Adrenal gland (tissue), 12 donors: ENCODE data around the gene PHF21A. TPM values are rescaled to one million over a fixed set of nuclear protein-coding genes. Genes with fewer than 3 reads are reported as not detected.

Source experiments
- DNase-seq, 7 donors: peaks; one replicate each; pipeline ENCODE4 v3.0.0-alpha.2; 2019 to 2020
- H3K27ac ChIP-seq, 5 donors: fragments of 200-600 bp; sonication (generic) in 4 of 5; 1 replicate in 3 of 5; 2 replicates in 2 of 5; pipeline versions ENCODE4 v1.5.1 to v1.8.0; 2016 to 2020; ENCODE audit warnings: mild to moderate bottlenecking in 1 of 5
- H3K27me3 ChIP-seq: fragments of 200-600 bp; 2 replicates; pipeline ENCODE4 v1.8.0; 2021
- H3K36me3 ChIP-seq, 2 donors: fragments of 200-600 bp; replicated peaks in 1 of 2; 1 replicate in 1 of 2; 2 replicates in 1 of 2; pipeline versions ENCODE4 v1.5.1 to v1.8.0; 2018 to 2022
- H3K4me1 ChIP-seq, 2 donors: fragments of 200-600 bp; replicated peaks in 1 of 2; 1 replicate in 1 of 2; 2 replicates in 1 of 2; pipeline versions ENCODE4 v1.5.1 to v1.8.0; 2018 to 2021
- H3K4me3 ChIP-seq, 4 donors: fragments of 200-600 bp; sonication (generic) in 3 of 4; one replicate each; pipeline ENCODE4 v1.5.1; 2016 to 2018
- H3K9me3 ChIP-seq, 3 donors: fragments of 200-600 bp; sonication (generic) in 1 of 3; replicated peaks in 1 of 3; 1 replicate in 2 of 3; 2 replicates in 1 of 3; pipeline versions ENCODE4 v1.5.1 to v1.8.0; 2016 to 2021
- POLR2A ChIP-seq, 2 donors: fragments of 450-650 bp; IDR thresholded peaks; one replicate each; pipeline ENCODE4 v1.6.1; 2017; ENCODE audit warnings: antibody characterized with exemption in 2 of 2, mild to moderate bottlenecking in 2 of 2, moderate library complexity in 1 of 2
- WGBS, 4 donors: extraction: QIAGEN DNeasy Blood & Tissue Kit in 2 of 4; methylation state at CpG; one replicate each; pipeline versions ENCODE4 v1.1.5 to v1.1.7; 2013 to 2017; 5-methylcytosine and 5-hydroxymethylcytosine counted together
- intact Hi-C, 2 donors: fragments of 100-400 bp; cut with DNase I; formaldehyde crosslinking; loops; one replicate each; pipeline versions ENCODE4 v1.14.1 to v1.15.0; 2022 to 2023
- polyA plus RNA-seq, 3 donors: library from polyadenylated mRNA; stranded (reverse); fragments of 200-250 nt in 2 of 3; fragments of 350-450 nt in 1 of 3; fragmentation: Illumina TruSeq in 1 of 3; extraction: RNeasy Lipid Tissue Mini Kit (QIAGEN cat#74804) in 1 of 3; gene quantifications; one replicate each; pipeline ENCODE4 v1.2.3, GENCODE V29; 2013 to 2014
- total RNA-seq, 9 donors: library from RNA; depleted of rRNA in 4 of 9; stranded (reverse); fragments of >200 nt in 4 of 9; fragments of 120-200 nt in 1 of 9; fragmentation: NEBNext Ultra II Directional in 1 of 9; extraction: Animal tissue kit (Norgen Biotek cat#: 25700) in 1 of 9; gene quantifications; one replicate each; pipeline versions ENCODE4 v1.1.0 to v1.2.4, GENCODE V29; 2013 to 2023
- TF ChIP-seq, protein P1 (sequence below), 6 experiments: fragments of 450-650 bp in 4 of 6; fragments of 200-600 bp in 2 of 6; sonication (generic) in 1 of 6; IDR thresholded peaks; 1 replicate in 5 of 6; 2 replicates in 1 of 6; pipeline versions ENCODE4 v1.5.1 to v1.8.0; 2016 to 2021; ENCODE audit warnings: antibody characterized with exemption in 6 of 6, mild to moderate bottlenecking in 2 of 6, moderate library complexity in 1 of 6
- donor health status: healthy with polysubstance abuse.
- donor health status: Bipolar disorder and iron deficiency.
- donor health status: DM: yes; HTN: yes; CAD: no.
- donor health status: DM: no; HTN: no; CAD: no.
- donor health status: DM: no; HTN: no; CAD: no.
- donor health status: DM: yes; HTN: yes; CAD: no.

PHF21A gene
- total and polyA plus RNA-seq, 12 donors, result 28.4 to 85.1 (median 40.0) TPM

DNA sequence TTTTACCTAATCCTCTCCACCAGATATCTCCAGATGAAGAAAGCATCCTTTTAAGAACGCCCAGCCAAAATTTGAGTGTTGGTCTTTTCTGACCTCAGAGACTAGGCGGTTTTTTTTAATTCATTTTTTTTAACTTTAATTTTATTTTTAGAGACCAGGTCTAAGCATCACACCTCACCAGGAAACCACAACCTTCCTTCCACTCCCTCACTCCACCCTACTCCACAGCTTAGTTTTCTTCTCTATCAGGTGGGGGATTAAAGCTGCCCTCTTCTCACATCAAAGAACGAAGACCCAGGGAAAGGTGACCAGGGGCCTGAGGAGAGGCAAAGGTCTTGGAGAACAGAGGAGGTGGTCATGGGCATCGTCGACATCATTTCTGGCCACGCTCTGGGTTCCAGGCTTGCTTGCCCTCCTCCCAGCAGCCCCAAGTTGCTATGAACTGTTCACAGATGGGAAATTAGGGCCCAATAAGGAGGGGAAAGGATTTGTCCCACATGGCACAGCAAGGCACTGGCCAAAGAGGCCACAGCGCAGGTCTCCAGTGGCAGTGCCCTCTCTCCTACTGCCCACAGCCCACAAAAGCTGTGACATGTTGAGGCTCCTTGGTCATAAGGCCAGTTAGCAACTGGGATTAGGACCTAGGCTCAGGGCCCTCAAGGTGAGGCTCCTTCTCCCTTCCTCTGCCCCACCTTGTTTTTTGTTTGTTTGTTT lies 202.1 kb downstream of the PHF21A start:
- peaks cover 0 to 20% of the 10 kb centered on the region in 2 donors for H3K36me3 ChIP-seq

DNA sequence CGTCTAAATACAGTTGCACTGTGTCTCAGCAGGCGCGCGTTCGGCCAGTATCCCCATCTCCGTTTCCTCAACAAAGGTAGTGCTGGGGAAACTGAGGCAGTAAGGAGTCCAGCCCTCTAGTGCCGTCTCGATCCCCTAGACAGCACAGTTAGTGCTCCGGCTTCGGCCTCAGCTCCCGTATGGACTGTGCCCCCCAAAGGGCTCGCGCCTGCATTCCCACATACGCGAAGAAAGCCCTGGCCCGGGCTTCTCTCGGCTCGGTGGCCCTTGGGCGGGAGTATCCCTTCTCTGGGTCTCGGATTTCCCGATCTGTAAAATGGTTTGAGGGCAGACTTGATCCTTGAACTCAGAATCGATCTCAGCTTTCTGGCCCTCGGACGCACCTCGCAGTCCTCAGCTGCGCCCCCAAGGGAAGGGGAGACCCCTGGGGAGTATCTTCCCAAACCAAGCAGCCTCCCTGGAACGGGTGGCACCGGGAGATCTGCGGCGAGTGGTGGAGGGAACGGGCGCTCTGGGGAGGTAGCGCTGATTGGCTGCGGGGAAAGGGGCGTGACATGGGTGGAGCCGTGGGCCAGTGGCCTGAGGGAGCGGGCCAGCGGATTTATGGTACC lies 202.8 kb downstream of the PHF21A start:
- intact Hi-C loops, result loop anchor here in 1 of 2 donors (10.0 kb wide), 1 partner anchor 54 kb away; no protein-coding TSS in a partner anchor
- Histone ChIP-seq H3K4me3 (peak overlapping the region; percentile 3 to 92 (median 67)), H3K9me3 (no peaks in the 10 kb centered on the region), H3K4me1 (peaks cover 6 to 38% of the 10 kb centered on the region in 2 donors), H3K36me3 (peaks cover 0 to 27% of the 10 kb centered on the region in 2 donors), H3K27me3 (no peaks in the 10 kb centered on the region), H3K27ac (peak overlapping the region; percentile 4 to 95 (median 77))
- DNase-seq, result peak; percentile 80 to 91 (median 86)
- TF ChIP-seq, protein P1, sequence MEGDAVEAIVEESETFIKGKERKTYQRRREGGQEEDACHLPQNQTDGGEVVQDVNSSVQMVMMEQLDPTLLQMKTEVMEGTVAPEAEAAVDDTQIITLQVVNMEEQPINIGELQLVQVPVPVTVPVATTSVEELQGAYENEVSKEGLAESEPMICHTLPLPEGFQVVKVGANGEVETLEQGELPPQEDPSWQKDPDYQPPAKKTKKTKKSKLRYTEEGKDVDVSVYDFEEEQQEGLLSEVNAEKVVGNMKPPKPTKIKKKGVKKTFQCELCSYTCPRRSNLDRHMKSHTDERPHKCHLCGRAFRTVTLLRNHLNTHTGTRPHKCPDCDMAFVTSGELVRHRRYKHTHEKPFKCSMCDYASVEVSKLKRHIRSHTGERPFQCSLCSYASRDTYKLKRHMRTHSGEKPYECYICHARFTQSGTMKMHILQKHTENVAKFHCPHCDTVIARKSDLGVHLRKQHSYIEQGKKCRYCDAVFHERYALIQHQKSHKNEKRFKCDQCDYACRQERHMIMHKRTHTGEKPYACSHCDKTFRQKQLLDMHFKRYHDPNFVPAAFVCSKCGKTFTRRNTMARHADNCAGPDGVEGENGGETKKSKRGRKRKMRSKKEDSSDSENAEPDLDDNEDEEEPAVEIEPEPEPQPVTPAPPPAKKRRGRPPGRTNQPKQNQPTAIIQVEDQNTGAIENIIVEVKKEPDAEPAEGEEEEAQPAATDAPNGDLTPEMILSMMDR (IDR thresholded peaks at IDR 0.05), result no peak
- peak in 1 of 2 donors; percentile 14 for TF ChIP-seq POLR2A (IDR thresholded peaks at IDR 0.05)
- WGBS, 4 donors, result 0 to 1% (median 0%) methylated on average over 11 to 38 of the region's 38 CpGs

More for the DNA sequence above, 202.1 kb downstream of the PHF21A start:
- WGBS, 4 donors, result 54 to 63% (median 60%) methylated on average over 7 of the region's 7 CpGs
- H3K9me3 ChIP-seq, result no peaks in the 10 kb centered on the region
- peaks cover 6 to 38% of the 10 kb centered on the region in 2 donors for H3K4me1 ChIP-seq
- peak overlapping the region in 1 of 4 donors; percentile 92 for H3K4me3 ChIP-seq
- peak in 1 of 7 donors; percentile 9 for DNase-seq
- TF ChIP-seq, protein P1 (IDR thresholded peaks at IDR 0.05), result no peak
- TF ChIP-seq POLR2A (IDR thresholded peaks at IDR 0.05), result no peak
- H3K27ac ChIP-seq, result peak overlapping the region in 2 of 5 donors; percentile 77 to 85
- intact Hi-C loops, result loop anchor here in 1 of 2 donors (10.0 kb wide), 1 partner anchor 54 kb away; no protein-coding TSS in a partner anchor
- H3K27me3 ChIP-seq, result no peaks in the 10 kb centered on the region

DNA sequence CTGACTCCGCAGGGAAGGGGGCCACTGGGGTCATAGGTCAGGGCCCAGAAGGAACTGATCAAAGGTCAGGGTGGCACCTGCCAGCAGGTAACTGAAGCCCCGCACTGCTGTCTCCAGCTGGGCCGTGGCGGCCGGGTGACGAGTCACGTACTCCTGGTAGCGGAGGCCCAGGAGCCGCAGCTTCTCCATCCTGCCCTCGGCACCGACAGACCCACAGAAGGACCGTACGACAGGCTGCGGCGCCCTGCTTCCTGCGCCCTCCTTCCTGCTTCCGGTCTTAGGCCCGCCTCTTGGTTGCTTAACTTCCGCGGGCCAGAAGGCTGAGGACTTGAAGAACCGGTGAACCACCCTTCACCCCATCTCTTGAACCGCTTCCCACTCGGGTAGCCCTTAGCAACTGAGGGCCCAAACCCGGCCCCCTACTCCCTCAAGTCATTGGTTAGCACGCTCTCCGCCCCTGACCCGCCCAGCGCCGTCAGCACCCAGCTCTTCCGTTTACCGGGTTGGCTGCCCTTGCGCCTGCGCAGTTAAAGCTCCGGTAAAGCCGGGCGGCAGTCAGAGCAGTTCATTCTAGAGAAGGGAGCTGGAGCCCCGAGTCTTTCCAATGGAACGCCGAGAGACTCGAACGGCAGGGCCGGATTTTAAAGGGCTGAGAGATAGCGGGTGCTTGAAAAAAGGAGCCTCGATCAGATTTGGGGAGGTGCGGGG lies 203.5 kb downstream of the PHF21A start, which contains the start of gene PEX16:
TSS of gene PEX16 (minus strand) at position 255 of the 708 bp plus-strand sequence. CDS start at position 189, 66 bp downstream.
- no peaks in the 10 kb centered on the region for H3K27me3 ChIP-seq
- H3K4me1 ChIP-seq, result peaks cover 6 to 32% of the 10 kb centered on the region in 2 donors
- peak within 1 kb of the TSS; percentile 4 to 95 (median 77) for H3K27ac ChIP-seq
- intact Hi-C loops, result loop anchor here in 1 of 2 donors (10.0 kb wide), 1 partner anchor 53 kb away; no protein-coding TSS in a partner anchor
- H3K36me3 ChIP-seq, result peaks cover 0 to 34% of the 10 kb centered on the region in 2 donors
- peak; percentile 54 to 68 for TF ChIP-seq POLR2A (IDR thresholded peaks at IDR 0.05)
- TF ChIP-seq, protein P1 (IDR thresholded peaks at IDR 0.05), result no peak
- no peaks in the 10 kb centered on the region for H3K9me3 ChIP-seq
- H3K4me3 ChIP-seq, result peak within 1 kb of the TSS; percentile 42 to 92 (median 67)
- peak; percentile 96 to 99 (median 97) for DNase-seq
- 0 to 1% (median 0%) methylated on average over 22 to 45 of the region's 45 CpGs for WGBS, 4 donors
